Adrenal gland (tissue), 5 donors: ENCODE results near the gene TMEM52.

Experiments
- CTCF ChIP-seq, 6 experiments: fragments of 450-650 bp in 4 of 6; fragments of 200-600 bp in 2 of 6; sonication (generic) in 1 of 6; IDR thresholded peaks; 1 replicate in 5 of 6; 2 replicates in 1 of 6; pipeline versions ENCODE4 v1.5.1 to v1.8.0; 2016 to 2021; ENCODE audit warnings: antibody characterized with exemption in 6 of 6, mild to moderate bottlenecking in 2 of 6, moderate library complexity in 1 of 6
- POLR2A ChIP-seq, 2 donors: fragments of 450-650 bp; IDR thresholded peaks; one replicate each; pipeline ENCODE4 v1.6.1; 2017; ENCODE audit warnings: antibody characterized with exemption in 2 of 2, mild to moderate bottlenecking in 2 of 2, moderate library complexity in 1 of 2
- donor health status: DM: no; HTN: no; CAD: no.

GRCh38 chr1:1962752-1963151 lies 43.7 kb upstream of the TMEM52 start:
- TF ChIP-seq CTCF (IDR thresholded peaks at IDR 0.05): no peak
- no peak for TF ChIP-seq POLR2A (IDR thresholded peaks at IDR 0.05)
